GM15510 (cell line): ENCODE measurements around the gene LKAAEAR1.

ENCODE experiments used
- POLR2A ChIP-seq: IDR thresholded peaks from 3 replicates; pipeline ENCODE4 v1.6.1; 2011; ENCODE audit warnings: borderline replicate concordance; ENCODE audit not compliant: insufficient read length; ENCODE audit errors: extremely low read depth

The LKAAEAR1 gene

DNA sequence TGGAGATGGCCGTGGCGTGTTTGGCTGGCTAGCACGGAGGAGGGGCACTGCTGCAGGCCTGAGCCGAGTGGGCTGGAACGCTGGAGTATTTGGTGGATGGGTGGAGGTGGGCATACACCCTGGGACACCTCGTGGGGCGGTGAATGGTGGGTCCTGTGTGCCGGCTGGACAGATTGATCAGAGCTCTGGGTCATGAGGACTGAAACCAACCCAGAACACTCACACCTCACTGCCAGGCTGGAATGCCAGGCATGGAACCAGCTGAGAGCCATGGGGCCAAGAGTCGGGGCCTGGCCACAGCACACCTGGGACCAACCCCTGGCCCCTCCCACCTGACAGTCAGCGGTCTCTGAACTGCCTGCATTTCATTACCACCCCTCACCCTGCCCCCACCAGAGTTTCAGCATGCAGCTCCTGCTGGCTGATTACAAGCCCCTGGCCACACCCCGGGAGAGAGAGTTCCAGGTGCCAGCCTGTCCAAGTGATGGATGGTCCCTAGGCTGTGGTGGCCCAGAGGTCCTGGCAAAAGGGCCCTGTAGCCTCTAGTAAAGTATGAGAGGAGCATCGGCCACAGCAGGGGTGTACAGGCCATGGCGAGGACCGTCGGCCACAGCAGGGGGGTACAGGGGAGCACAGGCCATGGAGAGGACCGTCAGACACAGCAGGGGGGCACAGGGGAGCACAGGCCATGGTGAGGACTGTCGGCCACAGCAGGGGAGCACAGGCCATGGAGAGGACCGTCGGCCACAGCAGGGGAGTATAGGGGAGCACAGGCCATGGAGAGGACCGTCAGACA lies 19.9 kb upstream of the LKAAEAR1 start:
- no peak for TF ChIP-seq POLR2A

- no peak for TF ChIP-seq POLR2A
Observed at GRCh38 chr20:64102647-64103354, 18.6 kb upstream of the LKAAEAR1 start.

GRCh38 chr20:64101731-64102621 lies 17.8 kb upstream of the LKAAEAR1 start:
- no peak for TF ChIP-seq POLR2A

DNA sequence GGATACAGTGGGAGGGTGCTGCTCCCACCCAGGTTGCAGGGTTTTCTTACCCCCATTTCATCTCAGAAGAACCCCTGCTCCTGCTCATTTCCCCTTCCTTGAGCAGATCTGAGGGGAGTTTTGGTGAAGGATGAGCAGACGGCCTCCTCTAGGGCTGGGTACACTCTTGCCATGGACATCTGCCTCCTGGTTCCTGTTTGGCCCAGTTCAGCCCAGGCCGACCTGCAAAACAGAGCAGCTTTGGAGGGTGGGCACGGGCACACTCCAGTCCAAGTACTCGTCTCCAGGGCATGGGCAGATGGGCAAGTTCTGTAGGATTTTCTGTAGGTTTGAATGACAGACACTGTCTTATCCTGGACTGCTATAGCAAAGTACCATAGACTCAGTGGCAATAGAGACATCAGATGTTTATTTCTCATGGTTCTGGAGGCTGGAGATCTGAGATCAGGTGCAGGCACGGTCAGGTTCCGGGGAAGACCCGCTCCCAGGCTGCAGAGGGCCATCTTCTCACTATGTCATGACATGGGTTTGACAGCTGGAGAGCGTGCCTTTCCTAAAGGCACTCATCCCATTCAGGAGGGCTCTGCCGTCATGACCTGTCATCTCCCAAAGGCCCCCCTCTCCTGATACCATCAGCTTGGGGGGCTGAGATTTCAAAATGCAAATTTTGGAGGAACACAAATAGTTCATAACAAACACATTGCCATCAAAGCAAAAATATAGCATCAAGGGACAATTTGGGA lies 16.9 kb upstream of the LKAAEAR1 start:
- no peak for TF ChIP-seq POLR2A

- no peak for TF ChIP-seq POLR2A
Observed at GRCh38 chr20:64100566-64100888, 16.3 kb upstream of the LKAAEAR1 start.

DNA sequence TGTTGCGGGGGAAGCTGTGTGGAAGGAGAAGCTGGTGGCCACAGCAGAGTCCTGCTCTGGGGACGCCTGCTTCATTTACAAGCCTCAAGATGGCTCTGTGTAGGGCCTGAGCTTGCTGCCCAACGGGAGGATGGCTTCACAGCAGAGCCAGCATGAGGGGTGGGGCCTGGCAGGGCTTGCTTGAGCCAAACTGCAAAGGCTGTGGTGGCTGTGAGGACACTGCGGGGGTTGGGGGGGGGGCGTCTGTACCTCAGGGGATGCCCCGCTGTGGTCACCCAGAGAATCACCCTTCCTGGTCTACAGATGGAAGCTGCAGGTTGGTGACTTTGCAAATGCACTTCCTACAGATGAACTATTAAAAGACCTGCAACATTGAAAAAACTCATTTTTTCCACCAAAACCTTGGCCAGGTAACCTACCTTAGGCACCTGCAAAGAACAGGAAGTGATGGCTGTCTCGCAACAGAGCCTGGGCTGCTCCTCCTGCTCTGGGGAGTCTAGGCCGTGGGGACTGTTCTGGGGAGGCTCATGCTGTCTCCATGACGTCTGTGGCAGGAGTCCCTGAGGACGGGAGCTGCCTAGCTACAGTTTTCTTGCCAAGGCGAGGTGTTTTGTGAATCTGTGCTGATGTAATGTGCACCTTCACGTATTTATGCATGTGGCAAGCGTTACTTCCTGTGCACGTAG lies 15.8 kb upstream of the LKAAEAR1 start:
- TF ChIP-seq POLR2A = no peak

DNA sequence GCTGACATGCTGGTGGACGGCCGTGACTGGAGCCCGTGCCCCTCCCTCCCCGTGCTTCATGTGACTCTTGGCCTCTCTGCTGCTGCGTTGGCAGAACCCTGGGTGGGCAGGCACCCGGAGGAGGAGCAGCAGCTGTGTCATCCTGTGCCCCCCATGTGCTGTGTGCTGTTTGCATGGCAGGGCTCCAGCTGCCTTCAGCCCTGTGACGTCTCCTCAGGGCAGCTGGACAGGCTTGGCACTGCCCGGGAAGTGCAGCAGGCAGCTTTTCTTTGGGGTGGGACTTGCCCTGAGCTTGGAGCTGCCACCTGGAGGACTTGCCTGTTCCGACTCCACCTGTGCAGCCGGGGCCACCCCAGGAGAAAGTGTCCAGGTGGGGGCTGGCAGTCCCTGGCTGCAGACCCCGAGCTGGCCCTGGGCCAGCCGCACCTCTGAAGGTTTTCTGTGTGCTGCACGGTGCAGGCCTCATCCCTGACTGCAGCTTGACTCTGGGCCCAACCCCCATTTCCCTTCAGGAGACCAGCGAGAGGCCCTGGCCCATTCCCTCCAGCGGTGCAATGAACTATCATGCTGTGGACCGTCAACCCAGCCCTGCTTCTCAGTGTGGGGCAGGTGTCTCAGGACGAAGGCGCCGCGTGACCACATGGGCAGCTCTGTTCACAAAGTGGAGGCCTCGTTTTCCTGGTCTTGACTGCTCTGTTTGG lies 15.0 kb upstream of the LKAAEAR1 start:
- TF ChIP-seq POLR2A = no peak

DNA sequence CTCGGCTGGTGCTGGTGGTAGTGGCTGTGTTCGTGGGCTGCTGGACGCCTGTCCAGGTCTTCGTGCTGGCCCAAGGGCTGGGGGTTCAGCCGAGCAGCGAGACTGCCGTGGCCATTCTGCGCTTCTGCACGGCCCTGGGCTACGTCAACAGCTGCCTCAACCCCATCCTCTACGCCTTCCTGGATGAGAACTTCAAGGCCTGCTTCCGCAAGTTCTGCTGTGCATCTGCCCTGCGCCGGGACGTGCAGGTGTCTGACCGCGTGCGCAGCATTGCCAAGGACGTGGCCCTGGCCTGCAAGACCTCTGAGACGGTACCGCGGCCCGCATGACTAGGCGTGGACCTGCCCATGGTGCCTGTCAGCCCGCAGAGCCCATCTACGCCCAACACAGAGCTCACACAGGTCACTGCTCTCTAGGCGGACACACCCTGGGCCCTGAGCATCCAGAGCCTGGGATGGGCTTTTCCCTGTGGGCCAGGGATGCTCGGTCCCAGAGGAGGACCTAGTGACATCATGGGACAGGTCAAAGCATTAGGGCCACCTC lies 14.3 kb upstream of the LKAAEAR1 start:
- no peak for TF ChIP-seq POLR2A

GRCh38 chr20:64096535-64096934 lies 12.3 kb upstream of the LKAAEAR1 start:
- TF ChIP-seq POLR2A = no peak

- no peak for TF ChIP-seq POLR2A
Observed at GRCh38 chr20:64095927-64096326, 11.7 kb upstream of the LKAAEAR1 start.

- no peak for TF ChIP-seq POLR2A
Observed at GRCh38 chr20:64095455-64095854, 11.3 kb upstream of the LKAAEAR1 start.

DNA sequence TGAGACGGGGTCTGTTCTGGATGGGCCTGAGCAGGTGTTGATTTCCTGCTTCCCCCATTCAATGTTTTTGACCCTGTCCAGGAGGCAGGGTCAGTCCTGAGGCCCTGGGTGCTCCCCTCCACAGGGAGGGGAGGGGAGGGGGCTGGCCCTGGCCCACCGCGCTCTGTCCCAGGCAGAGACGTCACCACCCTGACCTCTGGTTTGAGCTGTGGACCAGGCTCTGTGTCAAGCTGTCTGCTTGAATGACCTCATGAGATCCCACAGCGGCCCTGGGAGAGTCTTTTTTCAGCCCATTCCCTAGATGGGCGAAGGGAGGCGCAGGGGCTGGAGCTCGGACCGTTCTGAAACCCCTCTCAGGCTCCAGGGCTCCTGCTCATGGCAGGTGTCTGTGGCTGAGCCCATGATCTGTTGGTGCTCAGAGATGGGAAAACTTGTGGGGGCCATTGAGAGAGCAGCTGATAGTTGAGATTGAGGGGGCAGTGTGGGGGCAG lies 8.9 kb upstream of the LKAAEAR1 start:
- TF ChIP-seq POLR2A = no peak
